A549 (cell line): ENCODE measurements around the gene SLIT1. TPM values are rescaled to one million over a fixed set of nuclear protein-coding genes. Genes with fewer than 3 reads are reported as not detected.

Experiments used
- ATAC-seq, 2 experiments: fragments of 200-7000 bp in 1 of 2; fragments of >200 bp in 1 of 2; cut with Nextera tagmentation in 1 of 2; cut with Tn5 transposase in 1 of 2; 3 replicates each; pipeline versions ENCODE4 v1.8.0 to v1.9.1; 2018 to 2020; ENCODE audit warnings: mild to moderate bottlenecking in 1 of 2, moderate library complexity in 1 of 2
- CTCF ChIA-PET: fragments of 300-600 bp; sonication (Branson Sonifier 250); formaldehyde crosslinking; extraction: SDS; loops from one replicate; lab custom pipeline; 2021; ENCODE audit warnings: antibody characterized with exemption, inconsistent platforms; lab: Yijun Ruan, JAX
- POLR2A ChIA-PET: fragments of 350-600 bp; formaldehyde crosslinking; extraction: SDS; loops from one replicate; lab custom pipeline; 2021; ENCODE audit warnings: antibody characterized with exemption, inconsistent platforms; lab: Yijun Ruan, JAX
- DNase-seq, 2 experiments: peaks; one replicate each; pipeline versions ENCODE4 v3.0.0 to v3.0.0-alpha.2; 2011 to 2016; ENCODE audit warnings: low read depth in 1 of 2, low spot score in 1 of 2
- FAIRE-seq: peaks from 2 replicates; lab custom pipeline; 2011; peaks lifted over from hg19 to GRCh38; lab: Jason Lieb, UNC
- H3K27ac ChIP-seq, 2 experiments: fragments of >200 bp; sonication (Bioruptor Twin); formaldehyde crosslinking; 3 replicates each; pipeline ENCODE4 v1.5.1; 2016 to 2017
- H3K4me1 ChIP-seq: fragments of >200 bp; sonication (Bioruptor Twin); formaldehyde crosslinking; 3 replicates; pipeline ENCODE4 v1.6.1; 2016
- H3K4me2 ChIP-seq: fragments of >200 bp; sonication (Bioruptor Twin); formaldehyde crosslinking; 3 replicates; pipeline ENCODE4 v1.6.1; 2016
- H3K4me3 ChIP-seq: fragments of >200 bp; sonication (Bioruptor Twin); formaldehyde crosslinking; 3 replicates; pipeline ENCODE4 v1.5.1; 2016
- H3K9me3 ChIP-seq: fragments of >200 bp; sonication (Bioruptor Twin); formaldehyde crosslinking; 3 replicates; pipeline ENCODE4 v1.6.1; 2016
- ATOH8 ChIP-seq: fragments of 250-450 bp; sonication (Bioruptor Pico); IDR thresholded peaks from 2 replicates; pipeline ENCODE4 v1.5.0; 2020; ENCODE audit warnings: low read depth, mild to moderate bottlenecking, moderate library complexity
- BCL3 ChIP-seq: fragments of >200 bp; sonication (Bioruptor Twin); formaldehyde crosslinking; IDR thresholded peaks from 3 replicates; pipeline ENCODE4 v1.6.1; 2016
- CBX2 ChIP-seq: fragments of 200-600 bp; sonication (generic); IDR thresholded peaks from 2 replicates; pipeline ENCODE4 v1.6.1; 2016; ENCODE audit warnings: low read depth, mild to moderate bottlenecking, borderline replicate concordance
- CEBPB ChIP-seq, 2 experiments: fragments of >200 bp in 1 of 2; sonication (Bioruptor Twin) in 1 of 2; formaldehyde crosslinking in 1 of 2; IDR thresholded peaks; 2 replicates each; pipeline ENCODE4 v1.6.1; 2012 to 2016
- CTCF ChIP-seq: fragments of >200 bp; sonication (Bioruptor Twin); formaldehyde crosslinking; IDR thresholded peaks from 3 replicates; pipeline ENCODE4 v1.5.1; 2016
- EHMT2 ChIP-seq: fragments of 200-600 bp; sonication (generic); IDR thresholded peaks from 2 replicates; pipeline ENCODE4 v1.6.1; 2016; ENCODE audit warnings: antibody characterized with exemption, low read depth, mild to moderate bottlenecking, moderate library complexity
- FOSB ChIP-seq: fragments of 250-450 bp; sonication (Bioruptor Pico); IDR thresholded peaks from 2 replicates; pipeline ENCODE4 v1.5.0; 2020; ENCODE audit warnings: mild to moderate bottlenecking, moderate library complexity
- HMGXB4 ChIP-seq: fragments of 250-450 bp; sonication (Bioruptor Pico); IDR thresholded peaks from 2 replicates; pipeline ENCODE4 v1.5.0; 2021; ENCODE audit warnings: mild to moderate bottlenecking, moderate library complexity, borderline replicate concordance
- KDM5A ChIP-seq: fragments of 200-600 bp; sonication (generic); IDR thresholded peaks from 2 replicates; pipeline ENCODE4 v1.6.1; 2016; ENCODE audit warnings: antibody characterized with exemption, mild to moderate bottlenecking
- PBX3 ChIP-seq: IDR thresholded peaks from 2 replicates; pipeline ENCODE4 v1.6.1; 2012
- PHF8 ChIP-seq: fragments of 200-600 bp; sonication (generic); IDR thresholded peaks from 2 replicates; pipeline ENCODE4 v1.6.1; 2016; ENCODE audit warnings: low read depth, mild to moderate bottlenecking, antibody characterized with exemption, moderate library complexity, borderline replicate concordance
- POLR2A ChIP-seq: IDR thresholded peaks from 2 replicates; pipeline ENCODE4 v1.6.1; 2012; ENCODE audit warnings: mild to moderate bottlenecking, low read length
- RAD21 ChIP-seq, 2 experiments: fragments of >200 bp in 1 of 2; sonication (Bioruptor Twin) in 1 of 2; formaldehyde crosslinking in 1 of 2; IDR thresholded peaks in 1 of 2; conservative IDR thresholded peaks in 1 of 2; 2 replicates in 1 of 2; 3 replicates in 1 of 2; pipeline ENCODE4 v1.6.1; 2012 to 2018; ENCODE audit warnings: inconsistent platforms in 1 of 2
- RCOR1 ChIP-seq: fragments of 150-350 bp; IDR thresholded peaks from 2 replicates; pipeline ENCODE4 v1.6.1; 2014; ENCODE audit warnings: antibody characterized with exemption, low read length, low read depth
- REST ChIP-seq: fragments of 200-600 bp; sonication (generic); IDR thresholded peaks from 2 replicates; pipeline ENCODE4 v1.6.1; 2016; ENCODE audit warnings: antibody characterized with exemption, mild to moderate bottlenecking, moderate library complexity
- RFX5 ChIP-seq: fragments of 450-650 bp; IDR thresholded peaks from 2 replicates; pipeline ENCODE4 v1.7.1; 2014; ENCODE audit warnings: antibody characterized with exemption, mild to moderate bottlenecking, moderate library complexity
- WGBS: methylation state at CpG from one replicate; pipeline ENCODE4 v1.1.6; 2017; ENCODE audit errors: missing lambda C conversion rate; 5-methylcytosine and 5-hydroxymethylcytosine counted together
- polyA plus RNA-seq, 4 experiments: library from polyadenylated mRNA; depleted of rRNA in 3 of 4; stranded (reverse); fragments of >200 nt; fragmentation: RNase III in 1 of 4; extraction: RNeasy Plus Mini Kit Qiagen cat#74134 plus additional on column Dnase treatment in 1 of 4; gene quantifications; 2 replicates in 3 of 4; 3 replicates in 1 of 4; pipeline ENCODE4 v1.2.3, GENCODE V29; 2011 to 2017

The SLIT1 gene
- polyA plus RNA-seq, 2 of the 4 experiments (the other 2 are of a cell fraction), result 0.05 to 0.09 TPM

GRCh38 chr10:97140049-97140846, 45.5 kb downstream of the SLIT1 start:
- no peak for TF ChIP-seq KDM5A
- no peak for TF ChIP-seq PBX3
- no peak for TF ChIP-seq RCOR1
- TF ChIP-seq RAD21 (conservative IDR thresholded peaks at IDR 0.05 in 1 of 2, IDR thresholded peaks at IDR 0.05 in 1 of 2), result no peak
- TF ChIP-seq RFX5, result no peak
- no peak for TF ChIP-seq CEBPB (IDR thresholded peaks at IDR 0.05)
- TF ChIP-seq CTCF, result no peak
- TF ChIP-seq BCL3, result no peak
- TF ChIP-seq ATOH8, result no peak
- TF ChIP-seq CBX2, result no peak
- TF ChIP-seq PHF8, result no peak
- TF ChIP-seq POLR2A, result no peak
- TF ChIP-seq EHMT2, result no peak
- TF ChIP-seq FOSB (CRISPR knock-in tag), result no peak
- TF ChIP-seq HMGXB4 (CRISPR knock-in tag), result no peak
- TF ChIP-seq REST, result no peak
- Histone ChIP-seq H3K27ac (no peak overlapping the region), H3K4me3 (no peak overlapping the region), H3K9me3 (no peaks in the 10 kb centered on the region; the same call in 2 of the 3 replicates), H3K4me1 (no peaks in the 10 kb centered on the region), H3K4me2 (no peak overlapping the region)
- no peak for ATAC-seq
- no peak for FAIRE-seq
- no peak for DNase-seq
- POLR2A ChIA-PET, result no interaction called here
- CTCF ChIA-PET, result interaction anchor here (0.6 to 3.4 kb wide), 7 partner anchors 10 to 1123 kb away, joined by 3 to 19 read pairs (median 5); no protein-coding TSS in a partner anchor
- 52% methylated on average over 23 of the region's 23 CpGs for WGBS
